Right atrium auricular region (tissue), 2 donors: ENCODE data around the gene RASGRF2. TPM values are rescaled to one million over a fixed set of nuclear protein-coding genes. Genes with fewer than 3 reads are reported as not detected.

Experiments used
- DNase-seq: peaks from one replicate; pipeline ENCODE4 v3.0.0-alpha.2; 2019; ENCODE audit warnings: low spot score
- H3K27ac ChIP-seq, 2 donors: fragments of 200-600 bp; sonication (generic); 1 replicate in 1 of 2; 2 replicates in 1 of 2; pipeline ENCODE4 v1.5.1; 2016 to 2019
- H3K27me3 ChIP-seq, 2 donors: fragments of 200-600 bp; sonication (generic); one replicate each; pipeline versions ENCODE4 v1.5.1 to v1.6.0; 2017 to 2019
- H3K36me3 ChIP-seq: fragments of 200-600 bp; sonication (generic); one replicate; pipeline ENCODE4 v1.5.1; 2016
- H3K4me1 ChIP-seq, 2 donors: fragments of 200-600 bp; sonication (generic); one replicate each; pipeline versions ENCODE4 v1.5.1 to v1.6.0; 2017 to 2019
- H3K4me3 ChIP-seq, 2 donors: fragments of 200-600 bp; sonication (generic); 1 replicate in 1 of 2; 2 replicates in 1 of 2; pipeline ENCODE4 v1.5.1; 2017 to 2019; ENCODE audit warnings: mild to moderate bottlenecking in 1 of 2, moderate library complexity in 1 of 2
- H3K9me3 ChIP-seq, 2 donors: fragments of 200-600 bp; sonication (generic); one replicate each; pipeline ENCODE4 v1.5.1; 2019
- CTCF ChIP-seq, 2 donors: fragments of 200-600 bp; sonication (generic); IDR thresholded peaks; one replicate each; pipeline ENCODE4 v1.5.1; 2019; ENCODE audit warnings: antibody characterized with exemption in 2 of 2
- total RNA-seq, 2 donors: library from RNA; depleted of rRNA; stranded (reverse); fragments of >200 nt; gene quantifications; one replicate each; pipeline ENCODE4 v1.1.0, GENCODE V29; 2016

RASGRF2 gene
- total RNA-seq, 2 donors from 2014 or later, result 3.5 to 6.3 TPM

- Histone ChIP-seq H3K27me3 (no peaks in the 10 kb centered on the region), H3K9me3 (peaks cover 0 to 7% of the 10 kb centered on the region in 2 donors), H3K4me3 (no peak overlapping the region), H3K36me3 (no peaks in the 10 kb centered on the region), H3K4me1 (no peaks in the 10 kb centered on the region), H3K27ac (no peak overlapping the region)
- TF ChIP-seq CTCF (IDR thresholded peaks at IDR 0.05), result no peak
- no peak for DNase-seq
Observed at GRCh38 chr5:81066102-81066501, 105.9 kb downstream of the RASGRF2 start.

- Histone ChIP-seq H3K27ac (peak overlapping the region; percentile 22 to 50), H3K4me3 (no peak overlapping the region)
- no peak for DNase-seq
Observed at GRCh38 chr5:81067406-81067805, 107.2 kb downstream of the RASGRF2 start.

GRCh38 chr5:81068063-81068462 lies 107.9 kb downstream of the RASGRF2 start:
- Histone ChIP-seq H3K27ac (peak overlapping the region; percentile 50 to 69), H3K36me3 (no peaks in the 10 kb centered on the region), H3K4me3 (no peak overlapping the region), H3K4me1 (no peaks in the 10 kb centered on the region), H3K9me3 (peaks cover 0 to 7% of the 10 kb centered on the region in 2 donors), H3K27me3 (no peaks in the 10 kb centered on the region)
- no peak for DNase-seq
- no peak for TF ChIP-seq CTCF (IDR thresholded peaks at IDR 0.05)

More at GRCh38 chr5:81067406-81067805, 107.2 kb downstream of the RASGRF2 start:
- TF ChIP-seq CTCF (IDR thresholded peaks at IDR 0.05), result no peak
- H3K36me3 ChIP-seq, result no peaks in the 10 kb centered on the region
- H3K27me3 ChIP-seq, result no peaks in the 10 kb centered on the region
- no peaks in the 10 kb centered on the region for H3K4me1 ChIP-seq
- peaks cover 0 to 7% of the 10 kb centered on the region in 2 donors for H3K9me3 ChIP-seq

- no peak for TF ChIP-seq CTCF (IDR thresholded peaks at IDR 0.05)
- peak overlapping the region; percentile 50 to 69 for H3K27ac ChIP-seq
- no peaks in the 10 kb centered on the region for H3K4me1 ChIP-seq
Observed at GRCh38 chr5:81068635-81069034, 108.5 kb downstream of the RASGRF2 start.

GRCh38 chr5:81069990-81070389 lies 109.8 kb downstream of the RASGRF2 start:
- Histone ChIP-seq H3K9me3 (no peaks in the 10 kb centered on the region), H3K27ac (peak overlapping the region in 1 of 2 donors; percentile 69), H3K4me3 (no peak overlapping the region), H3K36me3 (no peaks in the 10 kb centered on the region), H3K27me3 (no peaks in the 10 kb centered on the region), H3K4me1 (no peaks in the 10 kb centered on the region)
- no peak for DNase-seq
- no peak for TF ChIP-seq CTCF (IDR thresholded peaks at IDR 0.05)

More at GRCh38 chr5:81068635-81069034, 108.5 kb downstream of the RASGRF2 start:
- H3K36me3 ChIP-seq, result no peaks in the 10 kb centered on the region
- H3K27me3 ChIP-seq, result no peaks in the 10 kb centered on the region
- H3K4me3 ChIP-seq, result no peak overlapping the region
- DNase-seq, result no peak
- H3K9me3 ChIP-seq, result peaks cover 0 to 7% of the 10 kb centered on the region in 2 donors
